Iris pigment epithelial cell (primary cell): ENCODE measurements around the gene MAP2K4.
"Not testable (repeated sequence)": the region's sequence is repeated elsewhere in the genome, so short reads cannot be mapped to it uniquely, and the experiment has no call there.

Experiments used
- DNase-seq: peaks from one replicate; pipeline ENCODE4 v3.0.0-alpha.2; 2011; ENCODE audit warnings: low read depth

Gene MAP2K4

GRCh38 chr17:12162187-12162586, 141.5 kb downstream of the MAP2K4 start:
- not testable (repeated sequence) for DNase-seq

DNA sequence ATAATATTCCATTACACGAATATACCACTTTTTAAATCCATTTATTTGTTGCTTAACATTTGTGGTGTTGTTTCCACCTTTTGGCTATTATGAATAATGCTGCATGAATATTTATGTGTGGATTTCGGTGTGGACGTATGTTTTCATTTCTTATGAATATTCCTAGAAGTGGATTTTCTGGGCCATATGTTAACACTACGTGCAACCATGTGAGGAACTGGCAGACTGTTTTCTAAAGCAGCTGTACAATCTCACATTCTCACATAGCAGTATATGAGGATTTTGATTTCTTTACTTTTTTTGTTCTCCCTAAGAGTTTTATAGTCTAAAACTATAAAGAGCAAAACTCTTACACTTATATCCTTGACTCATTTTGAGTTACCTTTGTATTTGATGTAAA, 143.4 kb downstream of the MAP2K4 start:
- DNase-seq, result no peak

DNA sequence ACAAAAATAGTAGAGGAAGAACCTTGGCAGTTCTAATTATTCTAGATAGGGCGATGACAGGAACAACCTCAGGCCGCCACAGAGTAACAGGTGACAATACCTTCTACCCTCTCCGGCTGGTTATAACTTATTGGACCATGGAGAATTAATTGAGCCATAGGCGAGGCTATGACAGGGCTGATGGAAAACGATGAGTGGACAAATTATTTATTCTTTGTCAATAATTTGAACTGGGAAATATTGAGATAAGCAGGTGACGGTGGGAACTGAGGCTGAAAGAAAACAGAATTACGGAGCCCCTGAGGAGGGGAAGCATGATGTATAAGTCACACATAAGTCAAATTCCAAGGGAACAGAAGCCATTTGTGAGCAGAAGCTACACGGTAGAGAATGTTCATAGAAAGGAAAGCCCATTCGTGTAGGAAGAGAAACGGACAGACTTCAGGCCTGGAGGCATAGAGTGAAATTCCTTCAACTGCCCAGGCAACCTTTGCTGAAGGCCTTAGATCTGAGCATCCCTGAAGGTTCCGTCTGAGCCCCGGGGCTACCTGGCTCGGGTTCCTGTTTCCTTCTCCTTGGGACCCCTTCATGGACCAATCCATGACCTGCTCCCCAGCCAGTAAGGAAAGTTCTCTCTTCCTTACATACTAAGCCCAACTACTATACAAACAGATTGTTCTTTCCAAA, 158.1 kb downstream of the MAP2K4 start:
- no peak for DNase-seq

- DNase-seq, result peak; percentile 65
Observed at GRCh38 chr17:12180644-12181261, 160.1 kb downstream of the MAP2K4 start.

- no peak for DNase-seq
Observed at GRCh38 chr17:12187658-12188057, 167.0 kb downstream of the MAP2K4 start.

DNA sequence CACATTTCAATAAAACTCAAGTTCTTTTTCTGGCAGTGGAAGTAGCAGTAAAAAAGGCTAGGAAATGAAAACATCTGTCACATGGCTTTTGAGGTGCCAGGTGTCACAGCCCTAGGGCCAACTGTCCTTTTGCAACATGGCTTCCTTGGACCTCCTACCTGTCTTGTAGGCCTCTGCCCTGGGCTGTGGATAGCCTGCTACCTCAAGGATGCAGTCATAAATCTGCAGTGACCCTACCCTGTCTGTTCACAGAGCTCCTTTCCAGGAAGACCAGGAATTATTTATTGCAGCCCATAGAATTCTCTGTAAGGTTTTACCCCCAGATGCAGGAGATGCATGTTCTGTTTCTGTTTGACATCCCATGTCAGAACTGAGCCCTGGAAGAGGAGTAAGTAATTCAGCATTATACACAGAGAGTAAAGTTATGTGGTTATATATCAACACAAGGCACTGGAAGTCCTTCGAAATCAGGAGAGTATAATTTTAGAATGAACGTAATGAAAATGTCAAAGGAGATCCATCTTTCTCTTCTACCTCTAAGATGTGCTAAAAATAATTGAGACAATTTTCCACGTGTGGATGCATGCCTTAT, 172.6 kb downstream of the MAP2K4 start:
- DNase-seq, result no peak
